Activated naive CD8-positive, alpha-beta T cell treated with anti-CD3 and anti-CD28 coated beads for 36 hours (primary cell): Measurements from ENCODE around the gene B4GALT2. TPM values are rescaled to one million over a fixed set of nuclear protein-coding genes. Genes with fewer than 3 reads are reported as not detected.

Experiments
- DNase-seq: peaks from one replicate; pipeline ENCODE4 v3.0.0; 2021
- H3K27ac Mint-ChIP-seq: one replicate; pipeline ENCODE4 v1.8.0; 2022; ENCODE audit warnings: mild to moderate bottlenecking, moderate library complexity, mixed read lengths
- H3K27me3 Mint-ChIP-seq: one replicate; pipeline ENCODE4 v1.8.0; 2022; ENCODE audit warnings: mild to moderate bottlenecking, mixed read lengths
- H3K36me3 Mint-ChIP-seq: one replicate; pipeline ENCODE4 v1.8.0; 2021; ENCODE audit warnings: mild to moderate bottlenecking, mixed read lengths
- H3K4me1 Mint-ChIP-seq: one replicate; pipeline ENCODE4 v1.8.0; 2021; ENCODE audit warnings: mixed read lengths
- H3K4me3 Mint-ChIP-seq: one replicate; pipeline ENCODE4 v1.8.0; 2022; ENCODE audit warnings: mild to moderate bottlenecking, moderate library complexity, mixed read lengths
- H3K9me3 Mint-ChIP-seq: one replicate; pipeline ENCODE4 v1.8.0; 2022; ENCODE audit warnings: mixed read lengths
- total RNA-seq, 2 experiments: library from RNA; stranded (reverse); gene quantifications; one replicate each; pipeline ENCODE4 v1.2.3, GENCODE V29; 2021

Gene B4GALT2
- total RNA-seq, 2 experiments from 2014 or later = 38.5 to 41.6 TPM

GRCh38 chr1:43938892-43939587, 40.0 kb upstream of the B4GALT2 start:
- Mint-ChIP-seq H3K4me3 (no peak overlapping the region), H3K36me3 (peaks cover 6% of the 10 kb centered on the region), H3K27me3 (peaks cover 20% of the 10 kb centered on the region), H3K4me1 (peaks cover 8% of the 10 kb centered on the region), H3K27ac (no peak overlapping the region), H3K9me3 (no peaks in the 10 kb centered on the region)
- DNase-seq = no peak

GRCh38 chr1:43942411-43942810, 36.6 kb upstream of the B4GALT2 start:
- no peak overlapping the region for H3K4me3 Mint-ChIP-seq
- peaks cover 11% of the 10 kb centered on the region for H3K36me3 Mint-ChIP-seq
- H3K4me1 Mint-ChIP-seq = peaks cover 11% of the 10 kb centered on the region
- H3K27ac Mint-ChIP-seq = no peak overlapping the region
- H3K9me3 Mint-ChIP-seq = no peaks in the 10 kb centered on the region
- no peak for DNase-seq
- H3K27me3 Mint-ChIP-seq = no peaks in the 10 kb centered on the region

- H3K9me3 Mint-ChIP-seq = no peaks in the 10 kb centered on the region
- H3K36me3 Mint-ChIP-seq = peaks cover 10% of the 10 kb centered on the region
- peak overlapping the region; percentile 92 for H3K4me3 Mint-ChIP-seq
- no peak for DNase-seq
- no peak overlapping the region for H3K27ac Mint-ChIP-seq
- peaks cover 21% of the 10 kb centered on the region for H3K4me1 Mint-ChIP-seq
- H3K27me3 Mint-ChIP-seq = no peaks in the 10 kb centered on the region
Observed at GRCh38 chr1:43944860-43945259, 34.1 kb upstream of the B4GALT2 start.

DNA sequence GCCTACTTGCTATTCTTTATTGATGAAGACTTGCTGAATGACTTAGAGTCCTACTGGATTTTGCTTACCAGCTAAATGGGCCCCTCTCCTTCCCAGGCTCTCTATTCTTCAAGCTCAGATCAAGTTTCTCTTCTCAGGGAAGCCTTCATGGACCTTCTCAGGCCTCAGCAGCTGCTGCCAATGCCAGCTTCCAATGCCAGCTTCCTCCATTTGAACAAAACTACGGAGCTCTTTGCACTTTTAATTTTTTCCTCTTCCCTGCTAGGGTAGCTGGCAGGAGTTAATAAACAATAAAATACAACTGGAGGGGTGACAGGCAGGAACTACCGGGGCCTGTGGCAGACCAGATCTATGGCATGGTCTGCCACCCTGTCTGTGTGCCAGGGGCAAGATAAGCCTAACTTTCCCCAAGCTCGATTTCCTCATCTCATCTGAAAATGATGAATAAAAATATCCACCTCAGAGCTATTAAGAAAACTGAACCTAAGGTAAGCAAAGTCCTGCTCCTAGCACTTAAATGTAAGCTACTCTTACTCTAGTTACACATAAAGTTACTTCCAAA, 33.3 kb upstream of the B4GALT2 start:
- peak overlapping the region; percentile 90 for H3K27ac Mint-ChIP-seq
- H3K9me3 Mint-ChIP-seq = no peaks in the 10 kb centered on the region
- peaks cover 5% of the 10 kb centered on the region for H3K36me3 Mint-ChIP-seq
- DNase-seq = no peak
- H3K27me3 Mint-ChIP-seq = no peaks in the 10 kb centered on the region
- peaks cover 21% of the 10 kb centered on the region for H3K4me1 Mint-ChIP-seq
- H3K4me3 Mint-ChIP-seq = peak overlapping the region; percentile 92

DNA sequence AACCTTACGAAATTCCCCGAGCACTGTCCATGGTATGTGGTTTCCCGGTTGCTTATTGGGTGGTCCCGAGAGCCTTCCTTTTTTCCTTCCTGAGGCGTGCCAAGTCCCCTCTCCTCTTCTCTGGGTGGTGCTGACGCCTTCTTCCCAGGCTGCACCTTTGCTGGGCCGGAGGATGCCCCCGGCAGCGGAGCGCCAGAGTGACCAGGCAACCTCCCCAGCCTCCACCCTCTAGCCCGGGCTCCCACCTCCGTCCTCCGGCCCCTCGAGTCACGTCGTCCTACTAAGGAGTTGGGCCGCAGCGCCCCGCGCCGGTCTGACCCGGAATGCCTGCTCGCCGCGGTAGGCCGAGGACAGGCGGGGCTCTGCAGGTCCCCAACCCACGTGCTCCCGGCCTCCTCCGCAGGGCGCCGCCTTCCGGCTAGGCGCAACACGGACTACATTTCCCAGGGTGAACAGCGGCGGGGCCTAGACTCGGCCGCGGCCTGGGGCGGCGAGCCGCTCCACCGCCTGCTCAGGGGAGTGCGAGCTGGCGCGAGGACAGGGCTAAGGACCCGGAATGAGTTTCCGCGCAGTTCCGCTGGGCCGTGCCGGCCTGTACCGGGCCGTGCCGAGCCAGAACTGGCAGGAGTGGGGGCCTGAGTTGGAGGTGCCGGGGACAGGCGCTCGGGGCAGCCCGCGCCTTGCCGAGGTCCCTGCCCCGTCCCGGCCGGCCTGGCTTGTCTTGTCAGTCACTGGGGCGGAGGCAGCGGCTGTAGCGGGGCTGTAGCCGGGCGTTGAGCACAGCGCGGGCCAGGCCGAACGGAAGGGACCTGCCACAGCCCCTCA, 32.6 kb upstream of the B4GALT2 start, which contains the start of gene IPO13:
IPO13 (plus strand) TSS at position 715 of the 825 bp plus-strand sequence. CDS start 651 bp downstream, outside the sequence.
- Mint-ChIP-seq H3K27me3 (no peaks in the 10 kb centered on the region), H3K27ac (peak within 1 kb of the TSS; percentile 90), H3K36me3 (peaks cover 5% of the 10 kb centered on the region), H3K4me1 (peaks cover 25% of the 10 kb centered on the region), H3K9me3 (no peaks in the 10 kb centered on the region), H3K4me3 (peak within 1 kb of the TSS; percentile 92)
- DNase-seq = peak; percentile 98

DNA sequence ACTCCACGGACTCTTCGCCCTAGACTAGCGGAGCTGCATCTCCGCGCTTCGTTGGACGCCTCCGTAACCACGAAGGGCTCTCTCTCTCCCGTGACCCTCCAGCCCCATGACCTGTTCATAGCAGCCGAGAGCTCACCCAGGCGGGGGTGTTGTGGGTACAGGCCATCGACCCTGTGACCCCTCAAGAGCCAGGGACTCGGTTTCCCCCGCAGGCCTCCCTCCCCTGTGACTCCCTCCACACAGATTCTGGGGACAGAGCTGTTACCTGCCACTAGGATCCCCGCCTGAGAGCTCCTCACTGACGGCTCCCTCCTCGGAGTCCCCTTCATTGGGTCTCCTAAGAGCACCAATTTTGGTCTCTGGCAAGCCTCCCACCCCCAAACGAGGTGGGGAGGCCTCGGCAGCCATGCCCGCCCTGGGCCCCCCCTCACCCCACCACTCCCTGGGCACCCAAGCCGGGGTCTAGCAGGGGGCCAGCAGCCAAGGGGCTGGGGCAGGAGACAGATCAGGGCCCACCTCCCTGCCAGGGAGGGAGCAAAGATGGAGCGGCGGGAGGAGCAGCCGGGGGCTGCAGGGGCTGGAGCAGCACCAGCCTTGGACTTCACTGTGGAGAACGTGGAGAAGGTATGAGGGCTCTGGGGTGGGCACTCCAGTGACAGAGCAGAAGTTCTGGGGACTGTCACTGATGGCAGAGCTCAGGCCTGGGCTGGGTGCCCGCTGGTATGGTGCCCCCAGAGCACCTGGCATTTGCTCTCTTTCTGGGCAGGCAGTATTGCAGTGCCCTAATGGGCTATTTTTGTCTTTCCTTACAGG, 31.7 kb upstream of the B4GALT2 start:
- Mint-ChIP-seq H3K27ac (peak overlapping the region; percentile 90), H3K9me3 (no peaks in the 10 kb centered on the region), H3K27me3 (no peaks in the 10 kb centered on the region), H3K36me3 (peaks cover 5% of the 10 kb centered on the region), H3K4me1 (peaks cover 29% of the 10 kb centered on the region), H3K4me3 (peak overlapping the region; percentile 92)
- DNase-seq = peak; percentile 22

DNA sequence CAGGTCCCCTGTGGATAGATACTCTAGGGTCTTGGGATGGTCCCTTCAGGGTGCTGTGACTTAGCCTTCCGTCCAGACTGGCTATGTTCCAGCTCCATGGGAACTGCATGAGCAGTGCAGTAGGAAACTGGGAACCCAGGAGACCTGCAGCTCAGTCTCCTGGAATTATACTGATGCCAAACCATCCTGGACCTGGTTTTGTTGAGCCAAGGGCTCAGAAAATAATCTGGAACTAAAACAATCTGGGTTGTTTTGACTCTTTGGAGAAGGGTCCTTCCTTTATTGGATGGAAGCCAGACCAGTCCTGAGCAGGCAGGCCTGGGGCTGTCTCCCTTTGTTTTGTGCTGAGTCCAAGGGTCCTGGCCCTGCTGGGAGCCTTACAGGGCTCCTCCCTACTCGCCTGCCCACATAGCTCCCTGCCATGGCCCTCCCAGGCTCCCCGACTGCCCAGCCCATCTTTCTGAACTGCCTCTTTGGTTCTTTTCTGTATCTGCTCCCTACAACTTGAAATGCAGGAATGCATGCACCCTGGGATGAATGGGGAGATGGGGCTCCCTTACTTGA, 31.1 kb upstream of the B4GALT2 start:
- H3K9me3 Mint-ChIP-seq = no peaks in the 10 kb centered on the region
- DNase-seq = no peak
- H3K27ac Mint-ChIP-seq = no peak overlapping the region
- H3K4me1 Mint-ChIP-seq = peaks cover 29% of the 10 kb centered on the region
- H3K27me3 Mint-ChIP-seq = no peaks in the 10 kb centered on the region
- peaks cover 5% of the 10 kb centered on the region for H3K36me3 Mint-ChIP-seq
- peak overlapping the region; percentile 92 for H3K4me3 Mint-ChIP-seq

DNA sequence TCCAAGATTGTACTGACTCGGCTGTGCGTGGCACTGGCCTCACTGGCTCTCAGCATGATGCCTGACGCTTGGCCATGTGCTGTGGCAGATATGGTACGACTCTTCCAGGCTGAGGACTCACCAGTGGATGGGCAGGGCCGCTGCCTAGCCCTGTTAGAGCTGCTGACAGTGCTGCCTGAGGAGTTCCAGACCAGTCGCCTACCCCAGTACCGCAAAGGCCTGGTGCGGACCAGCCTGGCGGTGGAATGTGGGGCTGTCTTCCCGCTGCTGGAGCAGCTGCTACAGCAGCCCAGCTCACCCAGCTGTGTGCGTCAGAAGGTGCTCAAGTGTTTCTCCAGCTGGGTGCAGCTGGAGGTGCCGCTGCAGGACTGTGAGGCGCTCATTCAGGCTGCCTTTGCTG, 29.3 kb upstream of the B4GALT2 start:
- Mint-ChIP-seq H3K36me3 (peaks cover 1% of the 10 kb centered on the region), H3K9me3 (no peaks in the 10 kb centered on the region), H3K27ac (no peak overlapping the region), H3K4me1 (peaks cover 26% of the 10 kb centered on the region), H3K4me3 (no peak overlapping the region), H3K27me3 (no peaks in the 10 kb centered on the region)
- no peak for DNase-seq

- no peak for DNase-seq
- no peaks in the 10 kb centered on the region for H3K27me3 Mint-ChIP-seq
- H3K4me1 Mint-ChIP-seq = peaks cover 18% of the 10 kb centered on the region
- no peak overlapping the region for H3K4me3 Mint-ChIP-seq
- H3K27ac Mint-ChIP-seq = no peak overlapping the region
- no peaks in the 10 kb centered on the region for H3K36me3 Mint-ChIP-seq
- H3K9me3 Mint-ChIP-seq = no peaks in the 10 kb centered on the region
Observed at GRCh38 chr1:43951021-43951985, 27.7 kb upstream of the B4GALT2 start.

- DNase-seq = no peak
- no peaks in the 10 kb centered on the region for H3K9me3 Mint-ChIP-seq
- H3K27ac Mint-ChIP-seq = no peak overlapping the region
- H3K4me1 Mint-ChIP-seq = peaks cover 15% of the 10 kb centered on the region
- no peaks in the 10 kb centered on the region for H3K27me3 Mint-ChIP-seq
- H3K4me3 Mint-ChIP-seq = no peak overlapping the region
- H3K36me3 Mint-ChIP-seq = peaks cover under 1% of the 10 kb centered on the region
Observed at GRCh38 chr1:43952731-43953346, 26.2 kb upstream of the B4GALT2 start.

DNA sequence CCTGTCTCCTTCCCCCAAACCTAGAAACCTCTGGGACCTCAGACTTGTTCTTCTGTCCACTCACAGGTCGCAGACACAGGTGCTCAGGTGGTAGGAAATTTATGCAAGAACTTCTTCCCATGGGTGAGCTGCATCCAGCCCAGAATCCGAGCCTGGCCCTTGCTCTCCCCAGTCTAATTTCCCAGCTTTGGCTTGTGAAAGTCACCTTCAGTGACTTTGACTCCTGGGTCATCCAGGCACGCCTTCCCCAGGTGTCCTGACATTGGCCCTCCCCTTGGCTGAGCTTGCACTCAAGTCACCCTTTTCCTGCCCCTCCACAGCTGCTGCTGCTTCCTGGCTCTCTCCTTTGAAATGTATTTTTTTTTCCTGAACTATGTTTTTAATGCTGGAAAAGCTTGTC, 25.6 kb upstream of the B4GALT2 start:
- H3K4me3 Mint-ChIP-seq = no peak overlapping the region
- H3K27me3 Mint-ChIP-seq = no peaks in the 10 kb centered on the region
- H3K36me3 Mint-ChIP-seq = peaks cover 4% of the 10 kb centered on the region
- H3K9me3 Mint-ChIP-seq = no peaks in the 10 kb centered on the region
- H3K4me1 Mint-ChIP-seq = peaks cover 11% of the 10 kb centered on the region
- no peak for DNase-seq
- no peak overlapping the region for H3K27ac Mint-ChIP-seq

GRCh38 chr1:43954036-43954435, 25.0 kb upstream of the B4GALT2 start:
- Mint-ChIP-seq H3K27ac (no peak overlapping the region), H3K9me3 (no peaks in the 10 kb centered on the region), H3K4me1 (peaks cover 9% of the 10 kb centered on the region), H3K27me3 (no peaks in the 10 kb centered on the region), H3K4me3 (no peak overlapping the region), H3K36me3 (peaks cover 5% of the 10 kb centered on the region)
- no peak for DNase-seq

DNA sequence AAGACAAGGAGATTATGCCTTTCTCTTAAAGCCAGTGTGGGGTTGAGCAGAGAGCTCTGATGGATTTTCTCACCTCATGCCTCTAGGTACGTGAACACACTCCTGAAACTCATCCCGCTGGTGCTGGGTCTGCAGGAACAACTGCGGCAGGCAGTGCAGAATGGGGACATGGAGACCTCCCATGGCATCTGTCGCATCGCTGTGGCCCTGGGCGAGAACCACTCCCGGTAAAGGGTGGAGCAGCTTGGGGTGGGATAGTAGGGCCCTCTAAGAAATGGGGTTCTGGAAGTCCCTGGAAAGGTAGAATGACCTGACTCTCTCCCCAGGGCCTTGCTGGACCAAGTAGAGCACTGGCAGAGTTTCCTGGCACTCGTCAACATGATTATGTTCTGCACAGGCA, 22.8 kb upstream of the B4GALT2 start:
- Mint-ChIP-seq H3K9me3 (no peaks in the 10 kb centered on the region), H3K27me3 (no peaks in the 10 kb centered on the region), H3K4me3 (no peak overlapping the region), H3K36me3 (peaks cover 5% of the 10 kb centered on the region), H3K27ac (no peak overlapping the region), H3K4me1 (peaks cover 7% of the 10 kb centered on the region)
- no peak for DNase-seq
